Transverse colon (tissue), 4 donors: ENCODE results near the gene PDZD2.

ENCODE experiments used
- CTCF ChIP-seq, 5 experiments: fragments of 200-600 bp in 3 of 5; fragments of 450-650 bp in 2 of 5; sonication (generic) in 3 of 5; IDR thresholded peaks; 1 replicate in 2 of 5; 2 replicates in 3 of 5; pipeline ENCODE4 v1.5.1; 2016 to 2017; ENCODE audit warnings: antibody characterized with exemption in 5 of 5, inconsistent platforms in 3 of 5, mild to moderate bottlenecking in 2 of 5, moderate library complexity in 1 of 5
- POLR2A ChIP-seq: fragments of 450-650 bp; IDR thresholded peaks from one replicate; pipeline ENCODE4 v1.6.1; 2016; ENCODE audit warnings: antibody characterized with exemption, mild to moderate bottlenecking, moderate library complexity
- POLR2AphosphoS5 ChIP-seq, 3 donors: sonication (generic); formaldehyde crosslinking; IDR thresholded peaks; one replicate each; pipeline ENCODE4 v1.6.1; 2016; ENCODE audit warnings: antibody characterized with exemption in 3 of 3

GRCh38 chr5:31921852-31922305 is 282.9 kb downstream of the PDZD2 start:
- TF ChIP-seq CTCF (IDR thresholded peaks at IDR 0.05) (no peak), POLR2A (no peak), POLR2AphosphoS5 (IDR thresholded peaks at IDR 0.05) (no peak)
